GM10248 (cell line): Measurements from ENCODE around the gene CHRM5.

Experiments used
- CTCF ChIA-PET: fragments of 300-600 bp; sonication (Branson Sonifier 250); formaldehyde crosslinking; extraction: SDS; loops from one replicate; lab custom pipeline; 2021; ENCODE audit warnings: antibody characterized with exemption; lab: Yijun Ruan, JAX
- POLR2A ChIA-PET: fragments of 350-650 bp; sonication (Branson Sonifier 250); formaldehyde crosslinking; extraction: SDS; loops from one replicate; lab custom pipeline; 2020; ENCODE audit warnings: antibody characterized with exemption; lab: Yijun Ruan, JAX
- DNase-seq: peaks from one replicate; pipeline ENCODE4 v3.0.0; 2012; ENCODE audit errors: extremely low spot score
- TF ChIP-seq, protein P1 (sequence below): IDR thresholded peaks from 2 replicates; pipeline ENCODE4 v1.5.1; 2012; ENCODE audit warnings: mild to moderate bottlenecking, low read depth; ENCODE audit errors: extremely low read depth, missing control alignments, control extremely low read depth

CHRM5 gene

DNA sequence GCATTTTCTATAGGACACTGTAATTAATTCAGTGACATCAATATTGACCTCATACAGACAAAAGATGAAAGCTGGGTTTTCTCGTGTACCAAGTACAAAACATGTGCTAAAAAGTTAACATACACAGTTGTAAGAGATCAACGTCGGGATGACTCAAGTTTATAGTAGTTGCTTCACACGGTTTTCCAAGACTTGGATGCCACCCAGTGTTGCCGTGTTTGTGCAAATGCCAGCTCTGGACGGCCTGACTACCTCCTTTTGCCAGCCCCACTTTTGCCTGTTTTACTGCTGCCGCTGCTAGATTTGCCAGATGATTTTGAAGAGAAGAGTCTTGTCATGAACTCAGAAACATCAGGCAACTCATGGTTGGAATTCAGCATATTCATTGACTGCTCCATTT, 115.8 kb downstream of the CHRM5 start:
- DNase-seq = no peak
- TF ChIP-seq, protein P1, sequence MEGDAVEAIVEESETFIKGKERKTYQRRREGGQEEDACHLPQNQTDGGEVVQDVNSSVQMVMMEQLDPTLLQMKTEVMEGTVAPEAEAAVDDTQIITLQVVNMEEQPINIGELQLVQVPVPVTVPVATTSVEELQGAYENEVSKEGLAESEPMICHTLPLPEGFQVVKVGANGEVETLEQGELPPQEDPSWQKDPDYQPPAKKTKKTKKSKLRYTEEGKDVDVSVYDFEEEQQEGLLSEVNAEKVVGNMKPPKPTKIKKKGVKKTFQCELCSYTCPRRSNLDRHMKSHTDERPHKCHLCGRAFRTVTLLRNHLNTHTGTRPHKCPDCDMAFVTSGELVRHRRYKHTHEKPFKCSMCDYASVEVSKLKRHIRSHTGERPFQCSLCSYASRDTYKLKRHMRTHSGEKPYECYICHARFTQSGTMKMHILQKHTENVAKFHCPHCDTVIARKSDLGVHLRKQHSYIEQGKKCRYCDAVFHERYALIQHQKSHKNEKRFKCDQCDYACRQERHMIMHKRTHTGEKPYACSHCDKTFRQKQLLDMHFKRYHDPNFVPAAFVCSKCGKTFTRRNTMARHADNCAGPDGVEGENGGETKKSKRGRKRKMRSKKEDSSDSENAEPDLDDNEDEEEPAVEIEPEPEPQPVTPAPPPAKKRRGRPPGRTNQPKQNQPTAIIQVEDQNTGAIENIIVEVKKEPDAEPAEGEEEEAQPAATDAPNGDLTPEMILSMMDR = no peak
- CTCF ChIA-PET = interaction anchor here (1.2 to 1.3 kb wide), 2 partner anchors 11 to 20 kb away, joined by 4 read pairs; no protein-coding TSS in a partner anchor
- POLR2A ChIA-PET = no interaction called here

GRCh38 chr15:34085746-34086145, 117.4 kb downstream of the CHRM5 start:
- TF ChIP-seq, protein P1 = no peak
- POLR2A ChIA-PET = no interaction called here
- CTCF ChIA-PET = interaction anchor here (0.9 to 1.6 kb wide), 3 partner anchors 14 to 81 kb away, joined by 3 to 5 read pairs (median 4); no protein-coding TSS in a partner anchor
- DNase-seq = no peak

DNA sequence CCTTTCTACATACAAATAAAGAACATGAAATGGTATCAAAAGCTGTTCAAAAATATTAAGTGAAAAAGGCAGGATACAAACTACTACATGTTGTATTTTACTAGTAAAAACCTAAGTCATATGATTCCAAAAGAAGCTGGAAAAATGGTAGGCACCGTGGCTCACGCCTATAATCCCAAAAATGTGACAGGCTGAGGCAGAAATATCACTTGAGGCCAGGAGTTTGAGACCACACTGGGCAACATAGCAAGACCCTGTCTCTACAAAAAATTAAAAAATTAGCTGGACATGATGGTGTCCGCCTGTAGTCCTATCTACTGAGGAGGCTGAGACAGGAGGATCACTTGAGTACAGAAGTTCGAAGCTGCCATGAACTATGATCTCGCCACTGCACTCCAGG, 131.6 kb downstream of the CHRM5 start:
- ChIA-PET CTCF (interaction anchor here (0.7 to 1.7 kb wide), 3 partner anchors 10 to 110 kb away, joined by 3 to 8 read pairs (median 4); partner anchors contain the start of gene KATNBL1), POLR2A (no interaction called here)
- TF ChIP-seq, protein P1 = no peak
- DNase-seq = no peak

GRCh38 chr15:34101366-34102174, 133.3 kb downstream of the CHRM5 start, which contains the start of the genes EMC7 and PGBD4:
Gene EMC7, minus strand, starts transcription at chr15:34101862. Its CDS starts 23 bp downstream, at chr15:34101839.
Gene PGBD4, plus strand, starts transcription at chr15:34102083. Its CDS starts 449 bp downstream, at chr15:34102532.
- DNase-seq = peak; percentile 94
- ChIA-PET CTCF (interaction anchor here (1.2 kb wide), 1 partner anchor 39 kb away, joined by 3 read pairs; no protein-coding TSS in a partner anchor), POLR2A (interaction anchor here (1.1 kb wide), 1 partner anchor 22 kb away, joined by 3 read pairs; no protein-coding TSS in a partner anchor)
- TF ChIP-seq, protein P1 = no peak

GRCh38 chr15:34102175-34102925, 134.1 kb downstream of the CHRM5 start:
- TF ChIP-seq, protein P1 = no peak
- ChIA-PET POLR2A (interaction anchor here (1.1 kb wide), 1 partner anchor 21 kb away, joined by 3 read pairs; no protein-coding TSS in a partner anchor), CTCF (interaction anchor here (1.0 to 1.3 kb wide), 4 partner anchors 17 to 485 kb away, joined by 3 to 7 read pairs (median 4); partner anchors contain the start of gene KATNBL1)
- no peak for DNase-seq

DNA sequence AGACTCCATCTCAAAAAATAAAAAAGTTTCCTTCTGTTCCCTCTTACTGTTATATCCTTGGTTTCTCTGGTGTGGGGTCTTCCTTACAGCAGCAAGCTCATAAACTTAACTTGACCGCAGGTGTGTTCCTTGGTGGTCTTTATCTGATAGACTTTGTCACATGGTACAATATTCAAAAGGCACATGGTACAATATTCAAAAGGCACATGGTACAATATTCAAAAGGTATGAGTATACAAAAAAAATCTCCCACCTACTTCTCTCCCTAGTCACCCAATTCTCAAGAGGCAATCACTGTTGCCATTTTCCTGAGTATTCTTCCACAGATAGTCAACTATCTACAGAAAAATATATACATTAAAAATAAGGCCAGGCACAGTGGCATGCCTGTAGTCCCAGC, 138.1 kb downstream of the CHRM5 start:
- TF ChIP-seq, protein P1 = no peak
- ChIA-PET CTCF (interaction anchor here (0.9 to 4.9 kb wide), 5 partner anchors 60 to 115 kb away, joined by 3 to 64 read pairs (median 4); partner anchors contain the start of gene KATNBL1), POLR2A (no interaction called here)
- DNase-seq = no peak
